Muscle layer of duodenum (tissue), 2 donors: Measurements from ENCODE around the gene THEMIS.
"Not testable (repeated sequence)": the region's sequence is repeated elsewhere in the genome, so short reads cannot be mapped to it uniquely, and the experiment has no call there.

Source experiments
- H3K27ac ChIP-seq: one replicate; pipeline ENCODE4 v1.7.0; 2013; ENCODE audit warnings: mild to moderate bottlenecking, low read length
- H3K27me3 ChIP-seq: one replicate; pipeline ENCODE4 v1.7.0; 2013; ENCODE audit warnings: low read depth, mild to moderate bottlenecking, control low read depth, low read length
- H3K36me3 ChIP-seq, 2 donors: one replicate each; pipeline ENCODE4 v1.7.0; 2013; ENCODE audit warnings: low read length in 2 of 2, control low read depth in 1 of 2, mild to moderate bottlenecking in 1 of 2; ENCODE audit not compliant: insufficient read depth in 2 of 2, control insufficient read depth in 1 of 2
- H3K4me1 ChIP-seq, 2 donors: one replicate each; pipeline ENCODE4 v1.7.0; 2013; ENCODE audit warnings: low read length in 2 of 2, mild to moderate bottlenecking in 2 of 2, control low read depth in 1 of 2, moderate library complexity in 1 of 2; ENCODE audit not compliant: insufficient read depth in 2 of 2, control insufficient read depth in 1 of 2
- H3K4me3 ChIP-seq, 2 donors: one replicate each; pipeline ENCODE4 v1.7.0; 2013; ENCODE audit warnings: low read length in 2 of 2, low read depth in 1 of 2, mild to moderate bottlenecking in 1 of 2
- H3K9me3 ChIP-seq, 2 donors: one replicate each; pipeline ENCODE4 v1.7.0; 2013; ENCODE audit warnings: low read length in 2 of 2, control low read depth in 1 of 2, mild to moderate bottlenecking in 1 of 2; ENCODE audit not compliant: control insufficient read depth in 1 of 2
- donor health status: healthy.

Gene THEMIS

DNA sequence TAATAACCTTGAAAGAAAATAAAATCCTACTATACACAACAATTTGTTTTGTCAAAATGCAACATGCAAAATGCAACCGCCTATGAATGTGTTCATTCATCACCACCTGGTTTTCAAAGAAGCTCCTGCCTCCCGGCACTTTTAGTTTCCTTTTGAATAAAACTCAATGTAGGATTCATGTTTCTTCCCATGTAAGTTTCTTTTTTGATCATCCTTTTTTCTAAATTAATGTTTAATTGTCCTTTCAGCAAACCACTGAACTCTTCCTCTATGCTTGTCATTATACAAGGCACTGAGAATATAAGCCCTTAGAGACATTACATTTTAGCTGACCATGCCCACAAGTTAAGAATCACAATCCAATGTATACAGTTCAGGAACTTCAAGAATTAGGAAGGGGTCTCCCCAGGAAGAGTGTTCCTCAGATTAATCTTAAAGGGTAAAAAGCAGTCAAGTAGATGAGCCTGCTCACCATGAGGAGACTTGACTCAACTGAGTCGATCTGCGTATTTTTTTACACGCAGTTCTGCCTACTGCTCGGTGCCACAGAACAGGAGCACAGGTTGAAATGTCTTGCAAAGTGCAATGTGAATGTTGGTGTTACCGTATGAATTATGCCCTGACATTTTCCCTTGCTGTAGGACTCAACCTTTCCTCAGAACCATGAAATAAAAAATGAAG is 7.2 kb upstream of the THEMIS start:
- H3K36me3 ChIP-seq, result no peaks in the 10 kb centered on the region
- peaks cover 0 to 2% of the 10 kb centered on the region in 2 donors for H3K9me3 ChIP-seq
- no peak overlapping the region for H3K4me3 ChIP-seq
- H3K27ac ChIP-seq, result no peak overlapping the region
- H3K27me3 ChIP-seq, result no peaks in the 10 kb centered on the region
- no peaks in the 10 kb centered on the region for H3K4me1 ChIP-seq

- no peaks in the 10 kb centered on the region for H3K36me3 ChIP-seq
Observed at GRCh38 chr6:127904160-127904559, 3.3 kb upstream of the THEMIS start.

DNA sequence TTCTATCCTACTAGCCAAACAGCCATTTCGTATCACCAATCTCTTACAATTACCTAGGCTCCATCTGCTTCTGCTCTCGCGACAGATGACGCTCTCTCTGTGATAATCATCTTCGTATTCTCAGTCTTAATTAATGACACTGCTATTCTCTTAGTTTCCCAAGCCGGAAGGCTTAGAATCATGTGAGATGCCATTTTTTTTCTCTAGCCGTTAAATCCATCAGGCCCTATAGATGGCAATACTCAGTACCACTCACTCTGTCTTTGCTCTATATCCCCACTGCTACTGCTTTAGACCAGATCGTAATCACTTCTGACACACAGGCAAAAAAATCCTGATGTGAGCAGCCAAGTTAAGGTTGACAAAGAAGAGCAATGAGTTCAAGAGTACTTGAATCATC is 2.1 kb upstream of the THEMIS start:
- Histone ChIP-seq H3K36me3 (no peaks in the 10 kb centered on the region), H3K9me3 (peaks cover 0 to 2% of the 10 kb centered on the region in 2 donors), H3K4me1 (no peaks in the 10 kb centered on the region), H3K27me3 (no peaks in the 10 kb centered on the region), H3K27ac (no peak overlapping the region), H3K4me3 (no peak overlapping the region)

More at GRCh38 chr6:127904160-127904559, 3.3 kb upstream of the THEMIS start:
- Histone ChIP-seq H3K27me3 (no peaks in the 10 kb centered on the region), H3K27ac (no peak overlapping the region), H3K4me3 (no peak overlapping the region), H3K9me3 (peaks cover 0 to 2% of the 10 kb centered on the region in 2 donors), H3K4me1 (no peaks in the 10 kb centered on the region)

GRCh38 chr6:127897484-127897883 is 3.4 kb downstream of the THEMIS start:
- Histone ChIP-seq H3K36me3 (no peaks in the 10 kb centered on the region), H3K9me3 (no peaks in the 10 kb centered on the region), H3K27ac (no peak overlapping the region), H3K4me1 (no peaks in the 10 kb centered on the region), H3K27me3 (no peaks in the 10 kb centered on the region), H3K4me3 (no peak overlapping the region)

DNA sequence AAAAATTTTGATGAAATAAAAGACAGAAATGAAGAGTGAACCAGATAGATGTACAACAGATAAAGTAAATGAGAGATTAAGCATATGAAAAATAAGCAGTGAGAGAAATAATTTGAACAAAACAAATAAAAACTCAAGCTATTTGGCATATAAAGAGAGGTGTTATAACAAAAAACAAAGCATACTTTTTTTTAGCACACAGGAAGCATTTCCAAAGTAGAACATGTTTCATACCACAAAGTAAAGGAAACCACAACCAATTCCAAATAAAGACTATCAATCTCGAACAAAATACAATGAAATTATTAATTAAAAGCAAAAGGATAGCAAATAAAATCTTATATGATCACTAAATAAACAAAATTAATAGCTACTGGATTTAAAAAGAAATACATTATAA is 6.8 kb downstream of the THEMIS start:
- no peaks in the 10 kb centered on the region for H3K36me3 ChIP-seq
- no peak overlapping the region for H3K27ac ChIP-seq
- H3K4me1 ChIP-seq, result no peaks in the 10 kb centered on the region
- H3K4me3 ChIP-seq, result no peak overlapping the region
- H3K9me3 ChIP-seq, result no peaks in the 10 kb centered on the region
- H3K27me3 ChIP-seq, result no peaks in the 10 kb centered on the region

- H3K4me1 ChIP-seq, result no peaks in the 10 kb centered on the region
- no peak overlapping the region for H3K27ac ChIP-seq
- no peaks in the 10 kb centered on the region for H3K9me3 ChIP-seq
- no peaks in the 10 kb centered on the region for H3K27me3 ChIP-seq
- H3K4me3 ChIP-seq, result no peak overlapping the region
- no peaks in the 10 kb centered on the region for H3K36me3 ChIP-seq
Observed at GRCh38 chr6:127893541-127893940, 7.3 kb downstream of the THEMIS start.

DNA sequence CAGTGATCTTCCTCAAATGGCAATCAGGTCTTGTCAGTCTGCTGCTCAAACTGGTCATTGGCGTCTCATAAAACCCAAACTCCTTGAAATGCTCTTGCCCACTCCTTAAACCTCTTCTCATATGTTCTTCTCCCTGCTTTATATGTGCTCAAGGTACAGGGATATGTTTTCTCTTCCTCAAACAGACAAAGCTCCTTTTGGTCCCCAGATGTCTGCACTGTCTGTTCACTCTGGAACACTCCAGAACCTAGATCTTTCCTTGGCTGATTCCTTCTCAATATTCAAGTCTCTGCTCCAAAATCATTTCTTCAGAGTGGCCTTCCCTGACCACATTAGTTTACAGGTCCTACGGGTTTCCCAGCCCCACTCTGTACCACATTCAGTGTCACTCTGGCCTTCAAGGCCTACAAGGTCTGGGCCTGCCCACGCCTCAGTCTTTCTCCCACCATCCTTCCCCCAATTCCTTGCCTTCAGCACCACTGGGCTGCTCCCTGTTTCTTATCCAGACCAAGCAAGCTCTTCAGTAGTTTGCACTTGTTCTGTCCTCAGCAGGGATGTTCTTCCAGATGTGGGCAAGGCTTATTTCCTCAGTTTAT is 9.0 kb downstream of the THEMIS start:
- Histone ChIP-seq H3K4me3 (no peak overlapping the region), H3K27me3 (no peaks in the 10 kb centered on the region), H3K36me3 (no peaks in the 10 kb centered on the region), H3K9me3 (no peaks in the 10 kb centered on the region), H3K27ac (no peak overlapping the region), H3K4me1 (no peaks in the 10 kb centered on the region)

DNA sequence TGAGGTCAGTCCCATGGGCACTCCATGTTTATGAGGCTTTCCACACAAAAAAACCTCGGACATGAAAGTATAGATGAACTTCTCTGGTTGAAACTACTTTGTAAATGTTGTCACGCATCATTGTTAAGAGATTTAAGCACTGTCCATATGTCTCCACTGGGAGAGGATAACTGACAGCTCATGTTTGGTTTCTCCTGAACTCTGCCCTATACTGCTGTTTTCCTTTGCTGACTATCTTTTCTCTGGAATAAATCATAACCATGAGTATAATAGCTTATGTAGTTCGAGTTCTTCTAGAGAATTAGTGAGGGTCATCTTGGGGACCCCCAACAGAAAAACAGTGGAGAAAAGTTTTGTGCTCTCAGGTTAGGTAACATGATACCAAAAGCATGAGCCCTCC is 14.3 kb downstream of the THEMIS start:
- Histone ChIP-seq H3K4me3 (no peak overlapping the region), H3K9me3 (no peaks in the 10 kb centered on the region), H3K4me1 (no peaks in the 10 kb centered on the region), H3K27ac (no peak overlapping the region), H3K36me3 (no peaks in the 10 kb centered on the region), H3K27me3 (no peaks in the 10 kb centered on the region)

DNA sequence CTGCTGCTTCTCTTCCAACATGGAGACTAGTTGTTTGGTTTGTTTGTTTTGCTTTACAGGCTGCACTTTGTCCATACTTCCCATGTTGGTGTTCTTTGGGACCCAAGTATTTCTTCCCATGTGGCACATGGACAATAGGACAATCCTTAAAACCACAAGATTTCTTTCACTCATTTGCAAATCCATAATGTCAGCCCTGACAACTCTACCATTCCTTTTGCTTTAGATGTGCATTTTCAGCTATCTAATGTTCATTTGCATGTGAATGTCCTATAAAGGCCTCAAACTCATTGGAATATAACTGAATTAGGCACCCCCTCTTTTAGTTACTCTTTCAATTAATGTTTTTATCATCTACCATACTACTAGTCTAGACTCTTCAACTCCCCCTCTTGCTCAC is 16.7 kb downstream of the THEMIS start:
- no peak overlapping the region for H3K4me3 ChIP-seq
- H3K27me3 ChIP-seq, result no peaks in the 10 kb centered on the region
- no peaks in the 10 kb centered on the region for H3K36me3 ChIP-seq
- H3K4me1 ChIP-seq, result no peaks in the 10 kb centered on the region
- H3K9me3 ChIP-seq, result no peaks in the 10 kb centered on the region
- H3K27ac ChIP-seq, result no peak overlapping the region

GRCh38 chr6:127881949-127882348 is 18.9 kb downstream of the THEMIS start:
- H3K27ac ChIP-seq, H3K4me3 ChIP-seq, H3K27me3 ChIP-seq, H3K36me3 ChIP-seq, H3K9me3 ChIP-seq, H3K4me1 ChIP-seq: not testable (repeated sequence)

DNA sequence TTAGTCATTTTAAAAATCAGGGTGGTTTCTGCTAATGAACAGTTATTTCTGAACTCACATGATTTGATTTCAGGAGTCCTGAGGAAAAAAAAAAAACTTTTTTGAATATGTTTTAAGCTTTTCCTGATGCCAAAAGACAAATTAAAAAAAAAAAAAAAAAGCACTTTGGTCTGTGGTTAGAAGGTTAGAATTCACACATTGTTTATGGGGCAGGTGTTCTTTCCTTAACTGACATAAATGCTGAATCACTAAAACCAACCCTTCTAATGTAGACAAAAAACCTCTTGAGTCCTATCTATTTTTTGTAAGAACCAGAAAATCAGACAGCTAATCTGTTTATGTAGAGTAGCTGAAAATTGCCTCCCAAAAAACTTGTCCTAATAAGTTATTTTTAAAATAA is 20.4 kb downstream of the THEMIS start:
- no peaks in the 10 kb centered on the region for H3K4me1 ChIP-seq
- no peak overlapping the region for H3K27ac ChIP-seq
- H3K36me3 ChIP-seq, result no peaks in the 10 kb centered on the region
- H3K27me3 ChIP-seq, result no peaks in the 10 kb centered on the region
- no peaks in the 10 kb centered on the region for H3K9me3 ChIP-seq
- H3K4me3 ChIP-seq, result no peak overlapping the region

- no peaks in the 10 kb centered on the region for H3K27me3 ChIP-seq
- H3K36me3 ChIP-seq, result no peaks in the 10 kb centered on the region
- no peaks in the 10 kb centered on the region for H3K4me1 ChIP-seq
- H3K4me3 ChIP-seq, result no peak overlapping the region
- no peak overlapping the region for H3K27ac ChIP-seq
- H3K9me3 ChIP-seq, result no peaks in the 10 kb centered on the region
Observed at GRCh38 chr6:127879685-127880084, 21.2 kb downstream of the THEMIS start.
